Endothelial cell (in vitro differentiated cells): Measurements from ENCODE around the gene GLRA3. TPM values are rescaled to one million over a fixed set of nuclear protein-coding genes. Genes with fewer than 3 reads are reported as not detected.

Experiments
- DNase-seq: peaks from one replicate; pipeline ENCODE4 v3.0.0; 2021; ENCODE audit warnings: low spot score
- H3K27ac Mint-ChIP-seq: one replicate; pipeline ENCODE4 v1.8.0; 2021; ENCODE audit warnings: mixed read lengths, inconsistent platforms; ENCODE audit not compliant: unreplicated experiment
- H3K27me3 Mint-ChIP-seq: one replicate; pipeline ENCODE4 v1.8.0; 2021; ENCODE audit warnings: mild to moderate bottlenecking, moderate library complexity, mixed read lengths, inconsistent platforms; ENCODE audit not compliant: unreplicated experiment
- H3K36me3 Mint-ChIP-seq: one replicate; pipeline ENCODE4 v1.8.0; 2021; ENCODE audit warnings: mild to moderate bottlenecking, low read depth, mixed read lengths, inconsistent platforms; ENCODE audit not compliant: unreplicated experiment
- H3K4me1 Mint-ChIP-seq: one replicate; pipeline ENCODE4 v1.8.0; 2021; ENCODE audit warnings: mild to moderate bottlenecking, mixed read lengths, inconsistent platforms; ENCODE audit not compliant: unreplicated experiment
- H3K4me3 Mint-ChIP-seq: one replicate; pipeline ENCODE4 v1.8.0; 2021; ENCODE audit warnings: mild to moderate bottlenecking, mixed read lengths, inconsistent platforms; ENCODE audit not compliant: unreplicated experiment
- H3K9me3 Mint-ChIP-seq: one replicate; pipeline ENCODE4 v1.8.0; 2021; ENCODE audit warnings: mixed read lengths, inconsistent platforms; ENCODE audit not compliant: unreplicated experiment
- total RNA-seq: library from RNA; stranded (reverse); fragmentation: NEBNext Ultra II Directional; extraction: Animal tissue kit (Norgen Biotek cat#: 25700); gene quantifications from one replicate; pipeline ENCODE4 v1.2.1, GENCODE V29; 2021; ENCODE audit not compliant: unreplicated experiment
- TF ChIP-seq, protein P1 (sequence below): fragments of 200-600 bp; sonication (generic); IDR thresholded peaks from one replicate; pipeline ENCODE4 v1.5.0; 2021; ENCODE audit warnings: antibody characterized with exemption; ENCODE audit not compliant: unreplicated experiment

GLRA3 gene
- total RNA-seq, 1 donor from 2014 or later: not detected

DNA sequence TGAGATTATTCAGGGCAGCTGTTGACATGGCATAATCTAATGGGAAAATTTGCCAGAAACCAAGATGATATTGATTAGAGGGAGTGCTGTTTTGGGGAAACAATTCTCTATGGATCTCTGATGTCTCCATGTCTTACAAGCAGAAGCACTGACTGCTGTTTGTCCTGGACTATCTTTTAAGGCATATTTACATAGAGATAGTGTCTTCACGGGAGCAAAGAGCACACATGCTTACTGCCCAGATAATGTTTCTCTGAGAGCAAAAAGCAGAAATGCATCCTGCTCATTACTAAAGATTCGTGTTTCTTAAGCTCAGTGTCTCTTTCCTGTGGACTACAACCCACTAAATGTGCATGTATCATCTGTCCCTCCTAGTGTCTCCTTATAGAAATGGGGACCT, 41.3 kb upstream of the GLRA3 start:
- Mint-ChIP-seq H3K4me3 (no peak overlapping the region), H3K4me1 (no peaks in the 10 kb centered on the region), H3K9me3 (no peaks in the 10 kb centered on the region), H3K36me3 (no peaks in the 10 kb centered on the region), H3K27me3 (peaks cover 1% of the 10 kb centered on the region), H3K27ac (no peak overlapping the region)
- no peak for DNase-seq
- TF ChIP-seq, protein P1, sequence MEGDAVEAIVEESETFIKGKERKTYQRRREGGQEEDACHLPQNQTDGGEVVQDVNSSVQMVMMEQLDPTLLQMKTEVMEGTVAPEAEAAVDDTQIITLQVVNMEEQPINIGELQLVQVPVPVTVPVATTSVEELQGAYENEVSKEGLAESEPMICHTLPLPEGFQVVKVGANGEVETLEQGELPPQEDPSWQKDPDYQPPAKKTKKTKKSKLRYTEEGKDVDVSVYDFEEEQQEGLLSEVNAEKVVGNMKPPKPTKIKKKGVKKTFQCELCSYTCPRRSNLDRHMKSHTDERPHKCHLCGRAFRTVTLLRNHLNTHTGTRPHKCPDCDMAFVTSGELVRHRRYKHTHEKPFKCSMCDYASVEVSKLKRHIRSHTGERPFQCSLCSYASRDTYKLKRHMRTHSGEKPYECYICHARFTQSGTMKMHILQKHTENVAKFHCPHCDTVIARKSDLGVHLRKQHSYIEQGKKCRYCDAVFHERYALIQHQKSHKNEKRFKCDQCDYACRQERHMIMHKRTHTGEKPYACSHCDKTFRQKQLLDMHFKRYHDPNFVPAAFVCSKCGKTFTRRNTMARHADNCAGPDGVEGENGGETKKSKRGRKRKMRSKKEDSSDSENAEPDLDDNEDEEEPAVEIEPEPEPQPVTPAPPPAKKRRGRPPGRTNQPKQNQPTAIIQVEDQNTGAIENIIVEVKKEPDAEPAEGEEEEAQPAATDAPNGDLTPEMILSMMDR: no peak

- TF ChIP-seq, protein P1: no peak
- Mint-ChIP-seq H3K4me3 (no peak overlapping the region), H3K36me3 (no peaks in the 10 kb centered on the region), H3K27me3 (peaks cover 1% of the 10 kb centered on the region), H3K9me3 (no peaks in the 10 kb centered on the region), H3K27ac (no peak overlapping the region), H3K4me1 (no peaks in the 10 kb centered on the region)
- no peak for DNase-seq
Observed at GRCh38 chr4:174869339-174869738, 40.3 kb upstream of the GLRA3 start.

- Mint-ChIP-seq H3K4me3 (no peak overlapping the region), H3K4me1 (no peaks in the 10 kb centered on the region), H3K36me3 (no peaks in the 10 kb centered on the region), H3K27ac (no peak overlapping the region), H3K27me3 (peaks cover 1% of the 10 kb centered on the region), H3K9me3 (no peaks in the 10 kb centered on the region)
- TF ChIP-seq, protein P1: no peak
- DNase-seq: no peak
Observed at GRCh38 chr4:174867903-174868302, 38.9 kb upstream of the GLRA3 start.

- DNase-seq: no peak
- TF ChIP-seq, protein P1: no peak
- Mint-ChIP-seq H3K4me1 (no peaks in the 10 kb centered on the region), H3K9me3 (no peaks in the 10 kb centered on the region), H3K27ac (no peak overlapping the region), H3K36me3 (no peaks in the 10 kb centered on the region), H3K27me3 (peaks cover 1% of the 10 kb centered on the region), H3K4me3 (no peak overlapping the region)
Observed at GRCh38 chr4:174865418-174865985, 36.5 kb upstream of the GLRA3 start.

GRCh38 chr4:174864031-174864430, 35.0 kb upstream of the GLRA3 start:
- TF ChIP-seq, protein P1: no peak
- Mint-ChIP-seq H3K27ac (no peak overlapping the region), H3K36me3 (no peaks in the 10 kb centered on the region), H3K9me3 (no peaks in the 10 kb centered on the region), H3K4me1 (no peaks in the 10 kb centered on the region), H3K4me3 (no peak overlapping the region), H3K27me3 (peaks cover 1% of the 10 kb centered on the region)
- no peak for DNase-seq
